HEK293T (cell line): Measurements from ENCODE around the gene KIF16B.

Source experiments
- LEF1 ChIP-seq: fragments of 450-650 bp; IDR thresholded peaks from 2 replicates; pipeline ENCODE4 v1.6.1; 2017; ENCODE audit warnings: mild to moderate bottlenecking, borderline replicate concordance
- SUZ12 ChIP-seq: fragments of 450-650 bp; IDR thresholded peaks from 2 replicates; pipeline ENCODE4 v1.6.1; 2016; ENCODE audit warnings: mild to moderate bottlenecking

- no peak for TF ChIP-seq LEF1
- TF ChIP-seq SUZ12: no peak
These were observed 87.8 kb downstream of the KIF16B start for GRCh38 chr20:16485401-16485800.
